Left colon (tissue), 2 donors: ENCODE results near the gene LRIF1. TPM values are rescaled to one million over a fixed set of nuclear protein-coding genes. Genes with fewer than 3 reads are reported as not detected.
"Not testable (repeated sequence)": the region's sequence is repeated elsewhere in the genome, so short reads cannot be mapped to it uniquely, and the experiment has no call there.

Source experiments
- ATAC-seq: fragments of 200-7000 bp; cut with Tn5 transposase; one replicate; pipeline ENCODE4 v1.9.1; 2020; ENCODE audit warnings: mild to moderate bottlenecking, moderate library complexity
- DNase-seq, 2 donors: peaks; one replicate each; pipeline ENCODE4 v3.0.0-alpha.2; 2020
- intact Hi-C, 2 donors: fragments of 100-400 bp; cut with DNase I in 1 of 2; cut with micrococcal nuclease in 1 of 2; formaldehyde crosslinking; loops; one replicate each; pipeline versions ENCODE4 v1.11.2 to v1.14.0; 2022; cut with DNase I, micrococcal nuclease
- long read RNA-seq: library from polyadenylated mRNA; unstranded; transcript quantifications from one replicate; pipeline ENCODE4 v2.0.0, GENCODE V29; 2021
- total RNA-seq, 2 donors: library from RNA; stranded (reverse); fragmentation: NEBNext Ultra II Directional; extraction: Animal tissue kit (Norgen Biotek cat#: 25700); gene quantifications; one replicate each; pipeline ENCODE4 v1.2.1, GENCODE V29; 2021
- donor health status: DM: no; HTN: no; CAD: no.
- donor health status: DM: yes; HTN: yes; CAD: no.

The LRIF1 gene, protein sequence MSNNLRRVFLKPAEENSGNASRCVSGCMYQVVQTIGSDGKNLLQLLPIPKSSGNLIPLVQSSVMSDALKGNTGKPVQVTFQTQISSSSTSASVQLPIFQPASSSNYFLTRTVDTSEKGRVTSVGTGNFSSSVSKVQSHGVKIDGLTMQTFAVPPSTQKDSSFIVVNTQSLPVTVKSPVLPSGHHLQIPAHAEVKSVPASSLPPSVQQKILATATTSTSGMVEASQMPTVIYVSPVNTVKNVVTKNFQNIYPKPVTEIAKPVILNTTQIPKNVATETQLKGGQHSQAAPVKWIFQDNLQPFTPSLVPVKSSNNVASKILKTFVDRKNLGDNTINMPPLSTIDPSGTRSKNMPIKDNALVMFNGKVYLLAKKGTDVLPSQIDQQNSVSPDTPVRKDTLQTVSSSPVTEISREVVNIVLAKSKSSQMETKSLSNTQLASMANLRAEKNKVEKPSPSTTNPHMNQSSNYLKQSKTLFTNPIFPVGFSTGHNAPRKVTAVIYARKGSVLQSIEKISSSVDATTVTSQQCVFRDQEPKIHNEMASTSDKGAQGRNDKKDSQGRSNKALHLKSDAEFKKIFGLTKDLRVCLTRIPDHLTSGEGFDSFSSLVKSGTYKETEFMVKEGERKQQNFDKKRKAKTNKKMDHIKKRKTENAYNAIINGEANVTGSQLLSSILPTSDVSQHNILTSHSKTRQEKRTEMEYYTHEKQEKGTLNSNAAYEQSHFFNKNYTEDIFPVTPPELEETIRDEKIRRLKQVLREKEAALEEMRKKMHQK
- 1 to 10 TPM; 6.5 to 9.1 TPM for total RNA-seq
- long read RNA-seq, transcript LRIF1-202 (3 exons, 1,796 nt): major isoform, 7 of 15 reads
- long read RNA-seq, partial matches to known transcripts: 2 of 15 reads
- long read RNA-seq, other reads (novel, unspliced or antisense): 5 of 15 reads

DNA sequence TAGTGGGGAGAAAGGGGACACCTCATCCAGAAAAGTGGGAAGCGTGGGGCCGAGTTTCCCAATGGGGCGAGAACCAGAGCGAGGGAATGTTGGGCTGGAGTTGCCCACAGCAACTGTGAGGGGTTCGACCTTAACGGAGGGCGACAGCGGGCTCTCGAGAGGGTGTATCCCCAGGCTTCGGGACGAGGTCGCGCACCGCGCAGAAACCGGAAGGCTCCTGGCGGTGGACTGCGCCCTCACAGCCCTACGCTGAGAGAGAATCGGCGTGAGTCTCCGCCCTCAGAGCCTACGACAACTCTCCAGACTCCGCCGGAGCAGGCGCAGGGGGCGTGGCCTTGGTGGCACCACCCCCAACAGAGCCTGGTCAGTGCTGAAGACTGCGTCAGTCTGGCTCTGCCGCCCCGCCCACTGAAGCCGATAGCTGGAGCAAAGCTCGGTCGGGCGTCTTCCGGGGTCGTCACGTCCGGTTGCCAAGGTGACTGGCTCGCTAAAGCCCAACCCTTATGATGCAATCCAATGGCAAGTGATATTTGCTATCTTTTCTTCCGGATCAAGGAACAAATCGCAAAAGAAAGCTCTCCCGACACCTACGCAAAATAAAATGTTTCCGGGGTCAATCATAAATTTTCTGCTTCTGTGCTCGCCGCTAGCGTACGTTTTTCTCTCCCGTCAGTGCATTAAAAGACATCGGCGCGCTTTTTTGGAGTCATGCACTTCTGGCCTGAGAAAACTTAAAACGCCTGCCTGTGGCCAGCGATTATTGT is at the start of gene LRIF1:
Gene LRIF1 (minus strand): TSS at position 232 of the 764 bp plus-strand sequence. CDS start 234 bp downstream, outside the sequence.
- ATAC-seq: peak; percentile 98
- intact Hi-C loops: no loop called here
- peak; percentile 100 for DNase-seq

DNA sequence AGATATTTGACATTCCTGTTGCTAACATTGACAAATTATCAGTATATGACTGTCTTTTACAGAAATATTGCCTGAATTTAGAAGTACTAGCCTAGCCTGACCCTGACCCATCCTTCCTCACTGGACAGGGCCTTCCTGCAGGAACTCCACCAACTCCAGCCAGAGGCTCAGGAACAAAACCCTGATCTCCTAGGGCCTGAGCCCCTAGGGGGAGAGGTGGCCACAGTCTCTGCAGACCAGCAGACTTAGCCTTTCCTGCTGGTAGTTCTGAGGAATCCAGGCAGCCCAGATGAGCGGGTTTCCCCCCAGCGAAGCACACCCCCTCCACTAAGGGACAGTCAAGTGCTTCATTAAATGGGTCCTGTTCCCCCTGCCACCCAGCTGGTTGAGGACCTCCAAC is 44.3 kb upstream of the LRIF1 start:
- ATAC-seq (no peak), DNase-seq (no peak)
- intact Hi-C loops: no loop called here

DNA sequence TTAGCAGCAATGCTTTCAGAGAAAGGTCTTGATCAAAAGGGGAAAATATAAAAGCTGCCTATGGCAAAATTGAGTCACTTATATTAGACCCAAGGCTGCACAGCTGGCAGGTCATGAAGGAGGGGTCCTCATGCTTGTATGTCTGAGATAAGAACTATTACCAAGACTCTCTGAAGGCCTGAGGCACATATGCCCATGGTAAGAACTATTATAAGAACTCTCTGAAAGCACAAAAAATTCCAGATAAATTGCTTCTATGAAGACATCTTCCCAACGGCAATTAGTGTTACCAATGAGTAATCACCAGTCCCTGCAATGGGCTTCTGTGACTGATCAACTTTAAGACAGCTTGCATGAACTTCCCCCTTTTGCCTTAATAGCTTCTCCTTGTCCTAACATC is 42.8 kb upstream of the LRIF1 start:
- ATAC-seq: no peak
- intact Hi-C loops: no loop called here
- DNase-seq: no peak

DNA sequence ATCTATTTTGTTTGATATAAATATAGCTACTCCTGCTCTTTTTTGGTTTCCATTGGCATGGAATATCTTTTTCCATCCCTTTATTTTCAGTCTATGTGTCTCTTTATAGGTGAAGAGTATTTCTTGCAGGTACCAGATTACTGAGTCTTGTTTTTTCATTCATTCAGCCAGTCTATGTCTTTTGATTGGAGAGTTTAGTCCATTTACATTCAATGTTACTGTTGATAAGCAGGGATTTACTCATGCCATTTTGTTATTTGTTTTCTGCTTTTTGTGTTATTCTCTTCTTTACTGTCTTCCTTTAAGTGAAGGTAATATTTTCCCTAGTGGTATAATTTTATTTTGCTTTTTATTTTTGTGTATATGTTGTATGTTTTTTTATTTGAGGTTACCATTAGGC is 35.9 kb upstream of the LRIF1 start:
- ATAC-seq, DNase-seq: not testable (repeated sequence)
- intact Hi-C loops: loop anchor here in 1 of 2 donors (10.0 kb wide), 1 partner anchor 65 kb away; no protein-coding TSS in a partner anchor

DNA sequence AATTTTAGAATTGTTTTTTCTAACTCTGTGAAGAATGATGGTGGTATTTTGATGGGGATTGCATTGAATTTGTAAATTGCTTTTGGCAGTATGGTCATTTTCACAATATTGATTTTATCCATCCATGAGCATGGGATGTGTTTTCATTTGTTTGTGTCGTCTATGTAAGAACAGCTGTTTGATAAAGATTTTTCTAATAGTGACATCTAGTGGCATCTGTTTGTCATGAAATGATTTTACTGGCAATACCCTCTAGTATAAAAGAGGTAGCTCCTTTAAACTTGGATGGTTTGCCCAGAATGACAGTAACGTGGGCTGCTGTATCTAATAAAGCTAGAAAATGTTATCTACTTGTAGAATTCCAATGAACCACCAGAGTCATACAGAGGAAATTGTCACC is 28.6 kb upstream of the LRIF1 start:
- not testable (repeated sequence) for DNase-seq, ATAC-seq
- intact Hi-C loops: loop anchor here in 1 of 2 donors (10.0 kb wide), 1 partner anchor 58 kb away; no protein-coding TSS in a partner anchor

DNA sequence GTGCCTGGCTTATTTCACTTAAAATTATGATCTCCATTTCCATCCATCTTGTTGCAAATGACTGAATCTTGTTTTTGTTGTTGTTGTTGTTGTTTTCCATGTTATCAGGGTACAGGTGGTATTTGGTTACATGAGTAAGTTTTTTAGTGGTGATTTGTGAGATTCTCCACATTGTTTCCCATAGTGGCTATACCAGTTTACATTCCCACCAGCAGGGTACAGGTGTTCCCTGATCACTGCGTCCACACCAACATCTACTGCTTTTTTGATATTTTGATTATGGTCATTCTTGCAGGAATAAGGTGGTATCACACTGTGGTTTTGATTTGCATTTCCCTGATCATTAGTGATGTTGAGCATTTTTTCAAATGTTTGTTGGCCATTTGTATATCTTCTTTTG is 27.6 kb upstream of the LRIF1 start:
- not testable (repeated sequence) for ATAC-seq, DNase-seq
- intact Hi-C loops: loop anchor here in 1 of 2 donors (10.0 kb wide), 1 partner anchor 56 kb away; no protein-coding TSS in a partner anchor

DNA sequence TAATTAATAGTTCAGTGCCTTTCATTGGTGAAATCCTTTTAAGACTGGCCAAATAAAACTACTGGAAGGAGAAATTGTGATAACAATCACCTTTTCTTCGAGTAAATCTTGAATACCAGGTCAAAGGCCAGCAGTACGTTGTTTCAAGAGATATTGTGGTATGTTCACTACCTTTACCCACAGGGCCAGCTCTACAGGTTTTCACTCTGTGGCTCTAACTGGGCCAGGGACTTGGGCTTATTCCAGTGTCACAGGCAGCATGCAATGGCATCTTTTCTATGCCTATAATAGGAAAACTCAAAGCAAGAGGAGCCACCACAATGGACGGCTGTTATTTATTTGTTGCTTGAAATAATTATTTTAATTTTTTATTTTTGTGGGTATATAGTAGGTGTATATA is 26.8 kb upstream of the LRIF1 start:
- ATAC-seq (no peak), DNase-seq (no peak)
- intact Hi-C loops: loop anchor here in 1 of 2 donors (10.0 kb wide), 1 partner anchor 56 kb away; no protein-coding TSS in a partner anchor

DNA sequence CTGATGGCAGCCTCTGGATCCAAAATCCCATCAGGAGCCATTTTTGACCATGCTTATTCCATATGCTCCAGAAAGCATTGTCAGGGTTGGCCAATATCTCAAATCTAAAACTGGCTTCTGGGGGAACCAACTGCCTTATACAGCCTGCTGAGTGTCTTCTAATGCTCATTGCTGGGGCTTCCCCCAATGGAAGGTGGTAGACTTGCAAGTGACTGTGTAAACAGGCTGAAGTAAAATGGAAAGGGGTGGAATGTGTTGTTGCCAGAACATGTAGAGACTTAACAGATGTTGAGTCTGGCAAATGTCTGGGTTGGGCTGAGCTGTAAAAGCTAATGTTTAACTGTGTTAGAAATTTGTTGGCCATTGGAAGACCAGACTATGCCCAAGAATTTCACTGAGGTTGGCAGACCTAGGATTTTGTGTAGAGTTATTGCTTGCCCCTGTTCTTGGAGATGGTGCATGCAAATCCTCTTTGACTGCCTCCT is 22.7 kb upstream of the LRIF1 start:
- DNase-seq: no peak
- intact Hi-C loops: no loop called here
- no peak for ATAC-seq

DNA sequence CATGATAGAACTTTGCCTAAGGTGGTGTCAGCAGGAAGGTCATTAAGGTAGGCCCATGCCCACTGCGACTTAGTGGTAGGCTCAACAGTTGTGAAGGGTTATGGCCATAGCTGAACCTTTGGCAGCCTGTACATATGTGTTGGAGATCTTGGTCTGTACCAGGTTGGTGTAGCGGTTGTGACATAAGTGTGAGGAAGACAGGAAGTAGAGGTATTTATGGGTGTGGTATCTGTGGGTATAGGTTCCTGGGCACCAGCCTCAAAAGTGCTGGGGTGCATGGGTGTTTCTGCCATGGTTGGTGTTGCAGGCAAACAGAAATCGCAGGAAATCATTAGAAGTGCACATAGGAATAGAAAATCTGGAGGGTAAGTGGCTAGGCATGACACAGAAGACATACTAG is 18.6 kb upstream of the LRIF1 start:
- ATAC-seq: no peak
- no peak for DNase-seq
- intact Hi-C loops: no loop called here

DNA sequence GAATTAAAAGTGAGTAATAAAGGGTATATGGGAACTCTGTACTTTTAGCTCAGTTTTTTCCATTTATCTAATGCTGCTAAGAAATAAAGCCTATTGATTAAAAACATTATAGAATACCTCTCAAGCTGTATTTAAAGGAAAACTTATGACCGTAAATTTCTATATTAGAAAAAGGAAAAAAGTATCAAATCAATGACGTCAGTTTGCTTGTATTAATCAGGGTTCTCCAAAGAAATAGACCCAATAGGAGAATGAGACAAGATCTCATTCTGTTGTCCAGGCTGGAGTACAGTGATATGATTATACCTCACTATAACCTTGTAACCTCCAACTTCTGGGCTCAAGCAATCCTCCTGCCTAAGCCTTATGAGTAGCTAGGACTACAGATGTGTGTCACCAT is 15.4 kb upstream of the LRIF1 start:
- no peak for ATAC-seq
- intact Hi-C loops: no loop called here

DNA sequence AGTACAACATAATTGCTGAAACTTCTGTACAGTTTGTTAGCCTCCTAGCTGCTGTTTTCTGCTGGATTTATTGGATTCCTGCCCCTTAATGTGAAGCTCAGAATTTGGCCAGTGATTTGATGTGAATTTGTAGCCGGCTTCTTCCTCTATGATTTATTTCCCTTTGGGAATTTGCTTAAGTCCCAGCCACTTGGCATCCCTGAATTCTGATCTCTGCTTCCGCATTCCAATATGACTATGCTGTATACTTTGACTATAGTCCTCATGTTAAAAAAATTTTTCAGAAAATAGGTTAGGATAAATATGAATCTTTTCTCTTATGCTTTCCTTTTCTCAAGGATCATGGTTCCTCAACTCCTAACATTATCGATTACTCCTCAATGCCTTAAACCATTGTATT is 12.4 kb upstream of the LRIF1 start:
- DNase-seq (no peak), ATAC-seq (no peak)
- intact Hi-C loops: no loop called here

More for the DNA sequence above, 15.4 kb upstream of the LRIF1 start:
- DNase-seq: no peak

DNA sequence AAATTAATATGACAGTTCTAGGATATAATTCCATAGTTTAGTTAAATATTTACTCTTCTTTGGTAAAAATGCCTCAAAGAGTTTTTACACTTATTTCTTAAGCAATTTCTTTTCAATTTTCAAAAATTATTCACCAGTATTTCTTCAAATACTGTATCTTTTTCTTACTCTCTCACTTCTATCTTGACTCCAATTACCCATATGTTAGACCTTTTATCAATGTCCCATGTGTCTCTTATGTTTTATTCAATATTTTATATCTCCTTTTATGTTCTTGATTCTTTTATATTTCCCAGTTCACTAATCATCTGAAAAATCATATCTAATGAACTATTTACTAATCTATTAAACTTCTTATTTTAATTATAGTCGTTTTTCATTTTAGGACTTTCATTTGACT is 11.5 kb upstream of the LRIF1 start:
- DNase-seq: no peak
- intact Hi-C loops: no loop called here
- no peak for ATAC-seq

DNA sequence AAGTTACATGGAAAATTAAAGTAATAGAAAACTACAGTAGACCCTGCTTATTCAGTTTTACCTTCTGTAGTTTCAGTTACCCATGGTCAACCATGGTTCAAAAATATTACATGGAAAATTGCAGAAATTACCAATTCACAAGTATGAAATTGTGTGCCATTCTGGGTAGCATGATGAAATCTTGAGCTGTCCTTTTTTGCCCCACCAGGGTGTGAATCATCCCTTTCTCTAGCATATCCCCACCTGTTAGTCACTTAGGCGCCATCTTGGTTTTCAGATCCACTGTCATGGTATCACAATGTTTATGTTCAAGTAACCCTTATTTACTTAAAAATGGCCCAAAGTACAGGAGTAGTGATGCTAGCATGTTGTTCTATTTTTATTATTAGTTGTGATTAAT is 3.5 kb upstream of the LRIF1 start:
- ATAC-seq (no peak), DNase-seq (no peak)
- intact Hi-C loops: no loop called here

DNA sequence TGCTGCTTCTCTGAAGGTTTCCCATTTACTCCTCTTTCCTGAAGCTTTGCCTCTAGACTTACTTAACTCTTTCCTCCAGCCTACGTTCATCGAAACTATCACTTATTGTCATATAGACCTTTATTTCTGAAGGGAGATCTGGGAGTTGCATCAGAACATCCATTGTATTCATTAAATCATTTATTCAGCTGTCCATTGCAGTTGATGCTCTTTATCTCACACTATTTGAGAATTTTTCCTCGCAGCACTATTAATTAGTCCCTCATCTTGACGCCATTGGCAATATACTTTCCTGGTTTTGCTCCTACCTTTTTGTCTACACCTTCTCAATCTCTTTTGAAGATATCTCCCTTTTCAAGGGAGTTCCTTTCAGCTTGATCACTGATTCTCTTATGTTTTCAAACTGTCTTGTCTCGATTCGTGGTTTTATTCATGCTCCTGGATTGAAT is 757 bp upstream of the LRIF1 start:
- intact Hi-C loops: no loop called here
- ATAC-seq: no peak
- no peak for DNase-seq

DNA sequence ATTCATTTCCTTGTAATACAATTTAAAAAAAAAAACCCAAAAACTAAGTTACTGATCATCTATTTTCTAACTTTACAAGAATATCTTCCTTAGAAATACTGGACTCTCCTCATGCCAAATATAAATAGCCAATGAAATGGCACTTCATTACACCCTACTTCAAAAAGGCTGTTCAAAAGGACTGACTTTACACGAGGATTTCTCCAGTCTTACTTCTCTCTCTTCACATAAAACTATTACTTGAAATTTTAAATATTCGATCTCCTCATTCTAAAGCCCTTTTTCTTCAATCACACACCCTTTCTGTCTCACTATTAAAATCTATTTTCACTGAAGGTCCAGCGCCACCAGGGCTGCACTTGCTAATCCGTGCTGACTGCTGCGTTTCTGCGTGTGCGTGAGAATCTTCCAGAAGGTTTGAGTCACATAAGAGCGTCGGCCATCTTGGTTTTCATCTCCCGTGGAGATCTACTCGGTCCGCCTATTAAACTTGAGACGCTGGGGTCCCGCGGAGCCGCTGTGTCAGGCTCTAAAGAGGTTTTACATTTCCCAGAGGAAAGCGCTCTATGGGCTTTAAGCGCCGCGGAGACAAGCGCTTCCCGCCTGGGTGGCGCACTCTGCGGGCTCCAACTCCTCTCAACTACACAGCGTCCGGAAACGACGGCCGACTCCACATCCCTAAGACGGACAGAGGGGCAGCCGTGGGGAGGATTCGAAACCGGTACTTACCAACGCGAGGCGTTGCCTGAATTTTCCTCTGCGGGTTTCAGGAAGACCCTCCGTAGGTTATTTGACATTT is 631 bp downstream of the LRIF1 start:
- intact Hi-C loops: no loop called here
- ATAC-seq (peak; percentile 58), DNase-seq (peak; percentile 44 to 71)

DNA sequence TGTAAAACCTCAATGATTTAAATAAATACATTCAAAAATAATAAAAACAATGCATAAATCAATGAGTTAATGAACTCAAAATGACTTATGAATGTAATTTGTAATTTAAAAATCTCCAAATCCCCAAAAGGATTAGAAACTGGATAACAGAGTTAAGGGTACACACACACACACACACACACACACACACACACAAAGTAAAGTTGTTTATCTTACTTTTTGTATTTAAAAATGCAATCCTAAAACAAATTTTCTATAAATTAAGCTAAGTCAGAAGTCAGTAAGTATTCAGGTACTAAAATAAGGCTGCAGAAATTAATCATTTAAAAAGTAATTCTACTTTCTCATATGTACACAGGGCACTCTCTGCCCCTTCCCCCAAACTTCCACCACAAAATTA is 1.8 kb downstream of the LRIF1 start:
- no peak for DNase-seq
- intact Hi-C loops: no loop called here
- no peak for ATAC-seq

DNA sequence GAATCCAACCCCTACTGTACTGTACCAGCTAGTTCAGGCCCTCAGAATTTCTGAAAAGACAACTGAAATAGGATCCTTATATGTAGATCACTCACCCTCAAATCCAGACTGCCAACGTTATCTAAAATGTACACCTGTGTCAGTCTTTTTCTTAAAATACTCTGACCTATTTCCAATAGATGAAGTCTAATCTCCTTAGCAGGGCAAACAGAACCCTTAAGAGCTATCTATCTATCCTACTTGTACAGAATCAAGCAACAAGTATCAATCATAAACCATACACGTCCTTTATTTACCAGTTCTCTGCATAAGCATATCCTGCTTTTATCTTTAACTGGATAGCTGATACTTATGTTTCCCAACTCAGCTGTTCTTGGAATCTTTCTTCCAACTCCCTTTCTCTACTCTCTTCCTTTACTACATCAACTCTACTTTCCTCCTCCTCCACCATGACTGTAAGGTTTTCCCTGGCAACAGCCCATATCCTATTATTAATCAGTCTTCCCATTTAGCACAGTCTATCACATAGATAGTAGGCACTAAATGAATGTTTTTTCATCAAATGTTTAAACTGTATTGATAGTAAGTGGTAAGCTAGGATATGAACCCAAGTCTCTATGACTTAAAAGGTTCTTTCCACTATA is 2.8 kb downstream of the LRIF1 start:
- DNase-seq (no peak), ATAC-seq (no peak)

More for the DNA sequence above, 2.8 kb downstream of the LRIF1 start:
- intact Hi-C loops: no loop called here
